Measurements from ENCODE around the gene RGS4. TPM values are rescaled to one million over a fixed set of nuclear protein-coding genes. Genes with fewer than 3 reads are reported as not detected.

RGS4 gene
- total and polyA plus RNA-seq, 9 donors = 0.85 to 3.8 (median 1.8) TPM

DNA sequence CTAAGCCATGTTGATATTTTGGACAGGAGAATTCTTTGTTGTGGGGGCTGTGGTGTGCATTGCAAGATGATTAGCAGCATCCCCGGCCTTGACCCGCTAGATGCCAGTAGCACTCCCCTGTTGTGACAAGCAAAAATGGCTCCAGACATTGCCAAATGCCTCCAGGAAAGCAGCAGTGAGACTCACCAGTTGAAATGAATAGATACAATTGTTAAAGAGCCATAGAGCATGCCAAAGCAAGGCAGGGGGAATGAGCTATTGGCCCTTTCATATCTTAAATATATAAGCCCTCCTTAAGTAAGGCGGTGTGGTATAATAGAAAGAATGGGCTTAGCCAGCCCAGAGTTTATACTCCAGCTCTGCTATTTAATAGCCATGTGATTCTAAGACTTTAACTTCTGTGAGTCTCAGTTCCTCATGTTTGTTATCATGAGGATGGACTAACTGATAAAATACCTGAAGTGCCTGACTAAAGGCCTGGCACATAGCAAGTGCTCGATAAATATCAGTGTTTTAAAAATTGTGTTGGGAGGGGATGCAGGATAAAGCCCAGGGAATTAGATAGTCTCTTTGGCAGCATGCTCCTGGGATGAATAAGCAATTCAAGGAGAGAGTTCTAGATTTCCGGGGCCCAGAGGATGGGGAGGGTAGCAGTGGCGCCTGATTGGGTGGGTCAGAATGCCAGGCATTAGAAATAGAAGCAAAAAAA is 21.1 kb upstream of the RGS4 start:
- H3K27ac ChIP-seq (ENCODE audit: low read length) = no peak overlapping the region
- WGBS (ENCODE audit: insufficient coverage) = 82% methylated on average over 5 of the region's 6 CpGs
- no peaks in the 10 kb centered on the region for H3K36me3 ChIP-seq (ENCODE audit: control insufficient read depth, insufficient read depth, low read length)
- H3K4me3 ChIP-seq (ENCODE audit: low read length) = no peak overlapping the region
- no peaks in the 10 kb centered on the region for H3K9me3 ChIP-seq (replicated peaks; ENCODE audit: control insufficient read depth, low read depth, low read length)
- H3K4me1 ChIP-seq (ENCODE audit: control insufficient read depth, insufficient read depth, low read length) = no peaks in the 10 kb centered on the region
- no peak for DNase-seq
- H3K27me3 ChIP-seq (ENCODE audit: control insufficient read depth, insufficient read depth, low read length) = peaks cover 2% of the 10 kb centered on the region

DNA sequence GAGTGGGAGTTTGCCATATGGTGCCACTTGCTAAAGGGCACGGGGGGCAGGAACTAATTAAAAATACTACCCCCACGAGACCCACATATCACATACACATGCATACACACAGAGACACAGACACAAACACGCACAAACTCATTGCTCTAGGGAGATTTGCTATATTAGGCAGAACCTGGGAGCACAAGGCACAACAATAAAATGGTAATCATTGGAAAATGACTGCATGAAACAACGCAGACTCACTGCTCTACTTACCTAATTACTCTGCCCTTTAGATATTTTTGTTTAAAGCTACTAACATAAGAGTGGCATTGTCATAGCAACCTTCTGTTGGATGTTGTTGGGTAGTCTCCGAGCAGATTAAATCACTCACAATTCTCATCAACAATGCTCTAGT is 20.3 kb upstream of the RGS4 start:
- no CpG with 5 or more reads among the region's 5 CpGs for WGBS (ENCODE audit: insufficient coverage)
- Histone ChIP-seq H3K36me3 (ENCODE audit: control insufficient read depth, insufficient read depth, low read length) (no peaks in the 10 kb centered on the region), H3K4me1 (ENCODE audit: control insufficient read depth, insufficient read depth, low read length) (no peaks in the 10 kb centered on the region), H3K27ac (ENCODE audit: low read length) (no peak overlapping the region), H3K27me3 (ENCODE audit: control insufficient read depth, insufficient read depth, low read length) (peaks cover 2% of the 10 kb centered on the region), H3K4me3 (ENCODE audit: low read length) (no peak overlapping the region), H3K9me3 (replicated peaks; ENCODE audit: control insufficient read depth, low read depth, low read length) (no peaks in the 10 kb centered on the region)
- no peak for DNase-seq

DNA sequence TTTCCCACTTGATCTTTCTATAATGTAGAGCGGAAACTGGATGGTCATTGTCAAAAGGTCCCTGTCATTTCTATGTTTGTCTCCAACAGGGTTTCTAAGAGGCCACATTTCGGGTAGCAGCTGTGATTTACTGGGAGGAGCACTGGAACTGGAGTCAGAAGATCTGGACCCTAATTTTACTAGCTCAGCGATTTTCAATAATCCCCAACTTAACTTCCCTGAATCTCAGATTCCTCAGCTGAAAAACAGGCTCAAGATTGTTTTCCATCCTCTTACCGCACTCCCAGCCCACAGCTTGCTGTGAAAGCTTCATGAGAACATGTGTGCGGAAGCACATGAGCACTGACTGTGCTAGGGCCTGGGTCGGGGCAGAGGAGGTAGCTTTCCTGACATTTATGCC is 19.9 kb upstream of the RGS4 start:
- no peaks in the 10 kb centered on the region for H3K36me3 ChIP-seq (ENCODE audit: control insufficient read depth, insufficient read depth, low read length)
- H3K4me1 ChIP-seq (ENCODE audit: control insufficient read depth, insufficient read depth, low read length) = no peaks in the 10 kb centered on the region
- no peak overlapping the region for H3K4me3 ChIP-seq (ENCODE audit: low read length)
- no peak overlapping the region for H3K27ac ChIP-seq (ENCODE audit: low read length)
- DNase-seq = no peak
- no peaks in the 10 kb centered on the region for H3K9me3 ChIP-seq (replicated peaks; ENCODE audit: control insufficient read depth, low read depth, low read length)
- WGBS (ENCODE audit: insufficient coverage) = 86% methylated on average over 4 of the region's 6 CpGs
- H3K27me3 ChIP-seq (ENCODE audit: control insufficient read depth, insufficient read depth, low read length) = peaks cover 2% of the 10 kb centered on the region

DNA sequence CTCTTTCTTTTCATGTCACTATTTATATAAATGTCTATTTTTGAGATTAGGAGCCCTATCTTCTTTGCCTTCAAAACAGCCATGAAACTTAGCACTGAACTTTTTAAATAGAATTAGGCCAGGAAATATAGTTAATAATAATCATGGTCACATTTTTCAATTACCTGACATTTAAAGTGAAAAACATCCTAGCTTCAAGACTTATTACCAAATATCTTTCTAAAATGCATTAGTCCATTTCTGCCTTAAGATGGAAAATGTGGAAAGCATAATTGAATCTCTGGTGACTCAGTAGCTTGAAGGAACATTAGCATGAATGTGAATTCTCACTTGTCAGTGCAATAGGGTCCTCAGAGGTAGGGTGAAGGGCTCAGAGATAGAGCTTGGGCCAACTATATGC is 18.7 kb upstream of the RGS4 start:
- Histone ChIP-seq H3K27me3 (ENCODE audit: control insufficient read depth, insufficient read depth, low read length) (peaks cover 2% of the 10 kb centered on the region), H3K27ac (ENCODE audit: low read length) (no peak overlapping the region), H3K36me3 (ENCODE audit: control insufficient read depth, insufficient read depth, low read length) (no peaks in the 10 kb centered on the region), H3K4me1 (ENCODE audit: control insufficient read depth, insufficient read depth, low read length) (no peaks in the 10 kb centered on the region), H3K4me3 (ENCODE audit: low read length) (no peak overlapping the region), H3K9me3 (replicated peaks; ENCODE audit: control insufficient read depth, low read depth, low read length) (no peaks in the 10 kb centered on the region)
- no peak for DNase-seq

DNA sequence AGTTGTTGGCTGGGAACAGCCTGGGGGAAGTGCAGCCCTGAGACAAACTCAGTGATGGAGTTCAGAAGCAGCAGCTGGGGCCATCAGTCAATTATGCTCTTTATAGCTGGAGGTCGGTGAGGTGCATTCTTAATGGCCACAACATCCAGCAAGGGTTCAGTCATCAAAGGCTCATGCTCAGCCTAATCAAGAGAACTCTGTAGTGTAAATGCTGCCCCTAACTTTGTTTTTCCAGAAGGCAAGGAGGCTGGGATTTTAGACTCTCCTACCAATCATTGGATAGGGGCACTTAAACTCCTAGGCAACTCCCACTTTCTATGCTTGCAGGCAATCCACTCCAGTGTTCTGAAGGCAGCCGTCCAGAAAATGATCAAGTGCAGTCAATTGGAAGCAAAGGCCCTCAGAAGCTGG is 15.0 kb upstream of the RGS4 start:
- DNase-seq = peak; percentile 16
- 0% methylated on average over 1 of the region's 2 CpGs for WGBS (ENCODE audit: insufficient coverage)
- peaks cover 2% of the 10 kb centered on the region for H3K27me3 ChIP-seq (ENCODE audit: control insufficient read depth, insufficient read depth, low read length)
- H3K9me3 ChIP-seq (replicated peaks; ENCODE audit: control insufficient read depth, low read depth, low read length) = no peaks in the 10 kb centered on the region
- no peaks in the 10 kb centered on the region for H3K36me3 ChIP-seq (ENCODE audit: control insufficient read depth, insufficient read depth, low read length)
- no peak overlapping the region for H3K4me3 ChIP-seq (ENCODE audit: low read length)
- no peak overlapping the region for H3K27ac ChIP-seq (ENCODE audit: low read length)
- no peaks in the 10 kb centered on the region for H3K4me1 ChIP-seq (ENCODE audit: control insufficient read depth, insufficient read depth, low read length)

DNA sequence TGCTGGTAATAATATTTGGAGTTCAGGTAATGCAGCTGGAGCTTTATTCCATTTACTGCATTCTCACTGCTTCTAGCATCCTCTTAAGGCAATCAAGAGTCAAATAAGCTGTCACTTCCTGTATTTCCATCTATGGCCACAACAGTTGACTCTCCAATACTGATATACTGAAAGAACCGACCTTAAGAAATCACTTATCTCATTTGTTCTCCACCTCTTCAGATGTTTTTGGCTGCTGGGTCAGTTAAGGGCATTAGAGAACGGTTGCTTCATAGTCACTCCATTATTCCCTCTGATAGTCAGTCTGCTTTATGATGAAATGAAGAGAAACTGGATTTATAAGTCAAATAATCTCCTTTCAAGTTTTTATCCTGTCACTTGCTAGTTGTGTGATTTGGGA is 14.2 kb upstream of the RGS4 start:
- no peak overlapping the region for H3K27ac ChIP-seq (ENCODE audit: low read length)

DNA sequence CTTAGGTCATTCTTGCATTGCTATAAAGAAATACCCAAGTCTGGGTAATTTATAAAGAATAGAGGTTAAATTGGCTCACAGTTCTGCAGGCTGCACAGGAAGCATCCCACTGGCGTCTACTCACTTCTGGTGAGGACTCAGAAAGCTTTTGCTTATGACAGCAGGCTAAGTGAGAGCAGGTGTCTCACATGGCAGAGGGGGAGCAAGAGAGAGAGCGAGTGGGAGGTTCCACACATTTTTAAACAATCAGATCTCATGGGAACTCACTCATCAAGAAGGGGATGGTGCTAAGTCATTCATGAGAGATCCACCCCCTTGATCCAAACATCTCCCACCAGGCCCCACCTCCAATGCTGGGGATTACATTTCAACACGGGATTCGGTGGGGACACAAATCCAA is 13.6 kb upstream of the RGS4 start:
- no CpG with 5 or more reads among the region's 4 CpGs for WGBS (ENCODE audit: insufficient coverage)
- DNase-seq = no peak
- no peaks in the 10 kb centered on the region for H3K9me3 ChIP-seq (replicated peaks; ENCODE audit: control insufficient read depth, low read depth, low read length)
- H3K4me3 ChIP-seq (ENCODE audit: low read length) = no peak overlapping the region
- H3K4me1 ChIP-seq (ENCODE audit: control insufficient read depth, insufficient read depth, low read length) = no peaks in the 10 kb centered on the region
- H3K27me3 ChIP-seq (ENCODE audit: control insufficient read depth, insufficient read depth, low read length) = no peaks in the 10 kb centered on the region
- H3K27ac ChIP-seq (ENCODE audit: low read length) = no peak overlapping the region
- H3K36me3 ChIP-seq (ENCODE audit: control insufficient read depth, insufficient read depth, low read length) = no peaks in the 10 kb centered on the region

More for the DNA sequence above, 14.2 kb upstream of the RGS4 start:
- Histone ChIP-seq H3K9me3 (replicated peaks; ENCODE audit: control insufficient read depth, low read depth, low read length) (no peaks in the 10 kb centered on the region), H3K4me1 (ENCODE audit: control insufficient read depth, insufficient read depth, low read length) (no peaks in the 10 kb centered on the region), H3K4me3 (ENCODE audit: low read length) (no peak overlapping the region), H3K36me3 (ENCODE audit: control insufficient read depth, insufficient read depth, low read length) (no peaks in the 10 kb centered on the region), H3K27me3 (ENCODE audit: control insufficient read depth, insufficient read depth, low read length) (no peaks in the 10 kb centered on the region)
- WGBS (ENCODE audit: insufficient coverage) = no CpG with 5 or more reads among the region's 2 CpGs
- no peak for DNase-seq

DNA sequence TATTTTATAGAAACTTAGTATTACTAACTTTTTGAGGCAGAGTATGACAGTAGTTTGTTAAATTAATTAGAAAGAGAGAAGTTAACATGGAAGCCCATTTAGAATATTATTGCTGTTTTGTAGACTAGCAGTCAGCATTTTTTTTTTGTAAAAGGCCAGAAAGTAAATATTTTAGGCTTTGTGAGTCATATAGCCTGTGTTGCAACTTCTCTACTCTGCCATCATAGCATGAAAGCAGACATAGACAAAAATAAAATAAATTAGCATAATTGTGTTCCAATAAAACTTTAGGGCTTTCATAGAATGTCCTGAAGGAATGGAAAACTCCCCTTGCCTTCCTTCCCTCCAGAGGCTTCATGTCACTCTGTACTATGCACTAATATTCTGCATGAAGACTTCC is 12.3 kb upstream of the RGS4 start:
- H3K4me1 ChIP-seq (ENCODE audit: control insufficient read depth, insufficient read depth, low read length) = no peaks in the 10 kb centered on the region
- DNase-seq = no peak
- H3K36me3 ChIP-seq (ENCODE audit: control insufficient read depth, insufficient read depth, low read length) = no peaks in the 10 kb centered on the region
- H3K9me3 ChIP-seq (replicated peaks; ENCODE audit: control insufficient read depth, low read depth, low read length) = no peaks in the 10 kb centered on the region
- no peaks in the 10 kb centered on the region for H3K27me3 ChIP-seq (ENCODE audit: control insufficient read depth, insufficient read depth, low read length)
- no peak overlapping the region for H3K4me3 ChIP-seq (ENCODE audit: low read length)
- no peak overlapping the region for H3K27ac ChIP-seq (ENCODE audit: low read length)

DNA sequence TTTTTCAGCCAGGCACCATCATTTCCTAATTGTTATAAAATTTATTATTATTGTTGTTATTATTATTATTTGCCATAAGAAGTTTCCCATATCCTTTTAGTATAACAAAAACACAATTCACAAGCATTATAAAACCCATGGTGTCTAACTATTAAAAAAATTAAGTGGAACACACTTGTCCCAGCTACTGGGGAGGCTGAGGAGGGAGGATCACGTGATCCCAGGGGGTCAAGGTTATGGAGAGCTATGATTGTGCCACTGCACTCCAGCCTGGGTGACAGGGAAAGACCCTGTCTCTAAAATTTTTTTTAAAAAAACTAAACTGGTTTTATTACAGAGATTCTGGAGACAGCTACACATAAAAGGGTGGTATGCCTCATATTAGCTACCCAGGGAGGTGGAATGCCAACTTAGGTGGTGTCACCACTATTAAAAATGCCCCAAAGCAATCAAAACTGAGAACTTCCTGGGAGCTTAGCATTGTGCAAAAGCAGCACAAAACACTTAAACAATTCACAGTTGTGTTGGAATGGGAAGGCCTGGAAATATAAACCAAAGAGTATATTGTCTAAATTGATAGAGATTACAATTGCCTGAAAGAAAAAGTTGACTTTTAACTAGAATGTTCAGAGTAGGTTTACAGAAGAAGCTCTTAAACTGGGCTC is 8.7 kb upstream of the RGS4 start:
- Histone ChIP-seq H3K27ac (ENCODE audit: low read length) (no peak overlapping the region), H3K9me3 (replicated peaks; ENCODE audit: control insufficient read depth, low read depth, low read length) (no peaks in the 10 kb centered on the region), H3K4me3 (ENCODE audit: low read length) (no peak overlapping the region), H3K4me1 (ENCODE audit: control insufficient read depth, insufficient read depth, low read length) (no peaks in the 10 kb centered on the region), H3K36me3 (ENCODE audit: control insufficient read depth, insufficient read depth, low read length) (no peaks in the 10 kb centered on the region), H3K27me3 (ENCODE audit: control insufficient read depth, insufficient read depth, low read length) (no peaks in the 10 kb centered on the region)
- no peak for DNase-seq
- no CpG with 5 or more reads among the region's 1 CpG for WGBS (ENCODE audit: insufficient coverage)

DNA sequence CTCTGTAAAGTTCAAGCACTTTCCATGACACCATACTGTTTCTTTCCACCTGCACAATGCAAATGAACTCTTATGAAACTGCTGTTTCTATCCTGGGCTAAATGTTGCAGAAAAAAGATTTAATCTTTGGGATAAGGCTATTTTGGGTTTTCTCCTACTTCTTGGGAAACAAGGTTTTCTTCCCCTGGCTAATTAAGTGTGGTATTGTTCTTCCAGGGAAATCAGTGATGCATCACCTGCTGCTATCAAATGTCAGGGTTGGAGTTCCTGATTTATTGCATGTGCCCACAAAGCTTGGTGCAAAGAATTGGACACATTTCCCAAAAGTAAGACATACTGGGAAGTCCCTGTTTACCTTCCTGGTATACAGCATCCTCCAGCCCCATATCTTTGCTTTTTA is 6.0 kb upstream of the RGS4 start:
- DNase-seq = no peak
- Histone ChIP-seq H3K9me3 (replicated peaks; ENCODE audit: control insufficient read depth, low read depth, low read length) (no peaks in the 10 kb centered on the region), H3K36me3 (ENCODE audit: control insufficient read depth, insufficient read depth, low read length) (no peaks in the 10 kb centered on the region), H3K4me3 (ENCODE audit: low read length) (no peak overlapping the region), H3K27ac (ENCODE audit: low read length) (no peak overlapping the region), H3K4me1 (ENCODE audit: control insufficient read depth, insufficient read depth, low read length) (no peaks in the 10 kb centered on the region), H3K27me3 (ENCODE audit: control insufficient read depth, insufficient read depth, low read length) (no peaks in the 10 kb centered on the region)

DNA sequence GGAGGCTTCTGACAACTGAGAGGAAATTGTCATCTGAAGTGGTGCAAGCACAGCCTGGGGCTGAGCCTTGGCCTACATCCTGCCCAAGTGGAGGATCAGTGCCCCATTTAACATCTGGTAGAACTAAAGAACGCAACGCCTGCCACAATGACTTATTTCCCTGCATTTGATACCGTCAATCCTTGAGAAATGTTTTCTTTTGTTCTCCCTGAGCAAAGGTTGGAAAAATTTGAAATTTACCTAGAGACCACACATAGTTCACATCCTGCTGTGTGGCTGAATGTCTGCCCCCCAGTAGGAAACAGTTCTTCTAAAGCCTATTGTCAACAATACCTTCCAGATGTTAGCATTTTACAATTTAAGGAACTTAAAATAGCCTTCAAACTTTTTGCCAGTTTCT is 5.6 kb upstream of the RGS4 start:
- 17% methylated on average over 1 of the region's 3 CpGs for WGBS (ENCODE audit: insufficient coverage)
- no peak for DNase-seq
- H3K4me3 ChIP-seq (ENCODE audit: low read length) = no peak overlapping the region

More for the DNA sequence above, 5.6 kb upstream of the RGS4 start:
- Histone ChIP-seq H3K9me3 (replicated peaks; ENCODE audit: control insufficient read depth, low read depth, low read length) (no peaks in the 10 kb centered on the region), H3K36me3 (ENCODE audit: control insufficient read depth, insufficient read depth, low read length) (no peaks in the 10 kb centered on the region), H3K4me1 (ENCODE audit: control insufficient read depth, insufficient read depth, low read length) (no peaks in the 10 kb centered on the region), H3K27ac (ENCODE audit: low read length) (no peak overlapping the region), H3K27me3 (ENCODE audit: control insufficient read depth, insufficient read depth, low read length) (no peaks in the 10 kb centered on the region)
